KBM-7 (cell line): ENCODE data around the gene UNC93A.
"Not testable (repeated sequence)": the region's sequence is repeated elsewhere in the genome, so short reads cannot be mapped to it uniquely, and the experiment has no call there.

ENCODE experiments used
- DNase-seq: peaks from one replicate; pipeline ENCODE4 v3.0.0-alpha.2; 2015
- in situ Hi-C: fragments of 300-500 bp; cut with MboI; formaldehyde crosslinking; loops from 2 replicates; pipeline ENCODE4 v1.14.3; 2020; ENCODE audit warnings: low sequenced_read_pairs, low pct_unique_long_range_greater_than_20kb, mixed read lengths

UNC93A gene

GRCh38 chr6:167305796-167306195, 14.7 kb downstream of the UNC93A start:
- no peak for DNase-seq
- in situ Hi-C loops, result no loop called here

- in situ Hi-C loops, result no loop called here
- no peak for DNase-seq
These were observed 15.4 kb downstream of the UNC93A start for GRCh38 chr6:167306401-167306998.

DNA sequence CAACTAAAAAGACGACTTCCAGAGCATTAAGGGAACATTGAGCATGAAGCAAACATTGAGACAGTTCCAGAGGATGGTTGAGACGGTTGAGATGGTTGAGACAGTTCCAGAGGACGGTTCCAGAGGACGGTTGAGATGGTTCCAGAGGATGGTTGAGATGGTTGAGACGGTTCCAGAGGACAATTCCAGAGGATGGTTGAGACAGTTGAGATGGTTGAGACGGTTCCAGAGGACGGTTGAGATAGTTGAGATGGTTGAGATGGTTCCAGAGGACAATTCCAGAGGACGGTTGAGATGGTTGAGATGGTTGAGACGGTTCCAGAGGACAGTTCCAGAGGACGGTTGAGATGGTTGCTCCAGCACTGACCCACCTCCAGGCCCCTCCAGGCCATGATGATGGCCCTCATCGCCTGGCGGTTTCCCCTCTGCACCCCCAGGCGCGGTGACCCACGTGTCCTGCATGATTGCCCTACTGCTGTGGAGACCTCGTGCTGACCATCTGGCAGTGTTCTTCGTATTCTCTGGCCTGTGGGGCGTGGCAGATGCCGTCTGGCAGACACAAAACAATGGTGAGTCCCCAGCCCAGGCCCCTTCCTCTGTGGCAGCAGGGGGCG, 16.3 kb downstream of the UNC93A start:
- no peak for DNase-seq
- in situ Hi-C loops, result no loop called here

DNA sequence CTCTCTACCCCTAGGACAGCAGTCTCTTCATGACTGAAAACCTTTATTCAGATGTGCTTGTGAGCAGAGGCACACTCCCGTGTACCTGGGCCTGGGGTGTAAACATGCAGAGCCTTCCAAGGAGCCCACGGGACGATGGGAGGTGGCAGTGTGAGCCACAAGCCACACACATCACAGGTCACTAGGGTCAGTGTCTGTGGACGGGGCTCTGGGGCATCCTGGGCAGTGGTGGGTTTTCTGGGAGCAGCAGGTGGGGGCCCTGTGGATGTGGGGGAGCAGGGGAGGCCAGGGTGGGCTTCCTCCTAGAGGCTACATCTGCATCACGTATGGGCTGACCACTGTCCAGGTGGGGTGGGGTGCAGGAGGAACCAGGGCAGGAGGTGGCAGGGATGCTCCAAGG, 17.1 kb downstream of the UNC93A start:
- no peak for DNase-seq
- in situ Hi-C loops, result no loop called here

DNA sequence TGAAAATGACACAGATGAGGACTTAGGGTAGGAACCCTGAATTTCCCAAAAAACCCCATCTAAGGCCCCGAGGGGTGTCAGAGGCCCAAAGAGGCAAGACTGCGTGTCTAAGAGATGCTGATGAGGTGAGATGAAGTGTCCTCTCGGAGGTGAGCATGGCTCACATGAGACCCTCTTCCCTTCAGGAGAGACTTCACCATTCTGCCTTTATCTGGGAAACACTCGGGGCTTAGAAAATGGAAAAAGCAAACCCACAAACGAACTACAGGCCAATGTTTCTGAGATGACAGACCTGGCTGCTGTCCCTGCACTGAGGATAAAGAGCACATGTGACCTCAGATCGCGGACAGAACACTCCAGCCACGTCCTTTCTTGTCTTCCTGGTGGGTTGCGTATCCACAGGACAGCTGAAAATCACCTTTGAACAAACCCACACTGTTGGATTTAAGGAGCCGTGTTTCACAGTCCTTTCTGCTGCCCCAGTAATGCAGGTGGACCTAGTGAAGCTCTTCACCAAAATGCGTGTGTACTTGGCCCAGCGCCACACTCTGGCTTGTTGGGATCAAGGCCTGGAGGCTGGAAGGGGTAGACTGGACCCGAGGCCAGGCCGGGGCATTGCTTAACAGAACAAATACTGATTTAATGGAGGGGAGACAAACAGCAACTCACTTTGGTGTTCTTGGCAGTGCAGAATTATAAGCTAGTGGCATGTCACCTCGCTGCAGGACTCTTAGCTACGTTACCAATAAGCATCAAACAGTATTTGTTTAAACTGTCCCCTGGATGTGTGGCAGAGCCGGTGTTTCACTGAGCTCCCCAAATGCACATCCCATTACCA, 18.5 kb downstream of the UNC93A start:
- DNase-seq, in situ Hi-C loops: not testable (repeated sequence)

DNA sequence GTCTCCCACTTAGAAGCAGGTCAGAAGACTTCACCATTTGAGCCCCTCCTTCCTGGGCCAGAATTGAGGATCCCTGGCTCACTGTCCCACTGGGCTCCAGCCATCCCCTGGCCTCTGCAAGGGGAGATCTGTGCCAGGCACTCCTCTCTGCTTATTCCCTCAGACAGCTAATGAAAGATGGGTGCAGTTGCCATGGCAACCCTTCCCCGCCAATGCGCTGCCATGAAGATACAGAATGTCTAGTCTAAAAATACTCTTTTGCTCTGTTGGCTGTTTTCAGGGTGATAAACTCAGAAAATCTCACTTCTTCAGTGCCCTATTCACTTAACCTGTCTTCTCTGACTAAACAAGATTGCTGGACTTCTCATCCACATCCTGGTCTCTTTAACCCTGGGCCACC, 20.2 kb downstream of the UNC93A start:
- in situ Hi-C loops, result no loop called here
- no peak for DNase-seq

DNA sequence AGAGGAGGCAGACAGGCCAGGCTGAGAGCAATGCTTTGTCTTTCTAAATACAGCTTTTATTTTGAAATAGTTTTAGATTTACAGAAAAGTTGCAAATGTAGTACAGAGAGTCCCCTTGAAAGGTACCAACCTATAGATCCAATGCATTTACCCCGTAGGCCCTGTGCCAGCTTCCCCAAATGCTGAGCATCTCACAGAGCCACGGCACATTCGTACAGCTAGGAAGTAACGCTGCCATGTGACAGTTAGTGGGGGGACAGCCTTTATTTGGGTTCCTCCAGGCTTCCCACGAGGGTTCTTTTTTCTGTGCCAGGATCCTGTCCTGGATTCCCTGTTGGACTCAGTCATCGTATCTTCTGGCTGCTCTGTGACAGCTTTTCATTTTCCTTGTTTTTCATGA, 20.6 kb downstream of the UNC93A start:
- DNase-seq, in situ Hi-C loops: not testable (repeated sequence)

DNA sequence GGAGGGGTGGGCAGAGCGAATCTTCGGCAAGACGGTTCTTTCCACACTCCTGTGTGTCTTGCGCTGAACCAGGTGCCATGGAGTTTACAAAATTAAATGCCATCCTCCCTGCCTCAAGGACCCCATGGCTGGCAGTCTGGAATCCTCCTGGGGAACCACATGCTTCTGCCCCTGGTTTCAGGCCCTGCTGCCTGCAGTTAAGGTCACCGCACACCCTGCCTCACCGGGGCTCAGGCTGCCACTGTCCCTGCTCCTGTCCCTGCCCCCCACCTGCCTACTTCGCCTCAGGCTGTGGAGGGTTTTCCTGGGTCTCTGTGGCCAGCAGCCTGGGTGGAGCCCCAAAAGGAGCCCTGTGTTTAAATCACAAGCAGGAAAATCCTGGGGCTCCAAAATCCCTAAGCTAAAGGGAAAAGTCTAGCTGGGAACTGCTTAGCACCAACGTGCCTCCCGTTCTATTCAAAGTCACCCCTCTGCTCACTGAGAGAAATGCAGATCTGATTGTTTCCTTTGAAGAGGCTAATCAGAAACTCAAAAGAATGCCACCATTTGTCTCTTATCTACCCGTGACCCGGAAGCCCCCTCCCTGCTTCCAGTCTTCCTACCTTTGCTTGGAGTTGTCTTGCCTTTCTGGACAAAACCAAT, 23.2 kb downstream of the UNC93A start:
- in situ Hi-C loops, result no loop called here
- DNase-seq, result no peak

DNA sequence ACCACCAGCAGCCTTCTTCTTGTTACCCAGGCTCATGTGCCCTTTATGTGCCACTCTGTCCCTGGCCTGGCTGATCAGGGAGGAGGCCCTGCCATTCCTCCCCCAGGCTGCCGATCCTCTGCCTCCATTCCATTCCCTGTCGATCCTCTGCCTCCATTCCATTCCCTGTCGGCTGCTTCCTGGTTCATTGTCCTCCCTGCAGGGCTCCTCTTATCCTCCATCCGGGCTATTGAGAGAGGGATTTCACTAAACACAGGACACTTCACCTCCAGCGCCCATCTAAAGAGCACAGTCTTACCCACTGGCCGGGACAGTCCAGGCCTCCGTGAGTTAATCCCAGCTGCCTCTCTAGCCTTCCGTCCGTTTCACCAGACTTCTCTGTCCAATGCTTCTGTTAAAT, 26.1 kb downstream of the UNC93A start:
- in situ Hi-C loops, result no loop called here
- no peak for DNase-seq

- in situ Hi-C loops, DNase-seq: not testable (repeated sequence)
These were observed 27.2 kb downstream of the UNC93A start for GRCh38 chr6:167318354-167318753.

GRCh38 chr6:167318856-167319255, 27.7 kb downstream of the UNC93A start:
- DNase-seq, in situ Hi-C loops: not testable (repeated sequence)

DNA sequence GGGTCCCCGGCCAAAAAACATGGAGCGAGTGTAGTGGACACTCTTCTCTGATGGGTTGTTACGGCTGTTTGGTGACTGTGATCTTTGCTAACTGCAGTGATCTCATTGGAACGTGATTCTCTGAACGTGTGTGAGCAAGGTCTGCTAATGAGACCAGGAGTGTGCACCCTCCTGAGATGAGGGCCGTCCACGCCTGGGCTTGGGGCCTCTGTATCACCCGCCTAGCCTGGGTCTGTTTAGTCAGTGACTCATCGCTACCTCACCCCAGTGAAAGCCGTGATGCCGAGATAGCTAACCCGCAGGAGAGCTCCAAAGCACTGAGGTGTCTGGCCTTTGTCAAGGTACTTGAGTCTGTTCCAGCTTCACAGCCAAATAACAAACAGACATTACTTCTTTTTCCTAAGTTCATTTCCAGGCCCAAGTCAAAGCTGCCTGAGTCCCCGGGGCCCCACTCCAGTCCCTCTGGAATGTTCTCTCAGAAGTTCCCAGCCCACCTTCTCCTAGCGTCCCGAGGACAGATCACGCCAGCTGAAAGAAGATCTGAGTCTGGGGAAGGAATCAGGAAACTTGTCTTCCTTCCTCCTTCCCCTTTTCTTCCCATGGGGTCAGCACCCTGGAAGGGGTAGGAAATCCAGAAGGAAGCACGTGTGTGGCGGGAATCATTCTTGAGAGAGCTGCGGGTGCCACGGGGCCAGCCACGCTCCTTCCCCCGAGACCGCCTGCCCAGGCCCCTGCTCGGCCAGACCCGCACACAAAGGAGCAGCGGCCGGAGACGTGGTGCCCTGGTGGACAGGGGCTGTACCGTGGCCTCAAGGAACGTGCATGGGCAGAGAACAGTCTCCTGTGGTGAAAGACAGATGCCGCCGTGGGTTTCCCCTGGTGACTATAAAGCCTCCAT, 29.0 kb downstream of the UNC93A start:
- DNase-seq, in situ Hi-C loops: not testable (repeated sequence)

DNA sequence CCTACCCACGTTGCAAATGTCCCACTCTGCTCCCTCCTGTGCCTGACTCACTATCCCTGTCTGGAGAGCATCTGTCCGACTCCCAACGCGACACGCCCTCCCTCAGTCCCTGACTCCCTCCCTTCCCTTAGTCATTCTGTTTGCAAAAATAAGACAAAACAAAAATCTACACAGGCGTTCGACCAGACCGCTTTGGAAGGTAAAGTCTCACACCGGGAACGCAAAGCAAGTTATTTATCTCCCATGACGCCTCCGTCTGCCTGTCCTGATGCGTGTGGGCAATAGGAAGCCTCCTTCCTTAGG, 29.6 kb downstream of the UNC93A start:
- DNase-seq, in situ Hi-C loops: not testable (repeated sequence)

DNA sequence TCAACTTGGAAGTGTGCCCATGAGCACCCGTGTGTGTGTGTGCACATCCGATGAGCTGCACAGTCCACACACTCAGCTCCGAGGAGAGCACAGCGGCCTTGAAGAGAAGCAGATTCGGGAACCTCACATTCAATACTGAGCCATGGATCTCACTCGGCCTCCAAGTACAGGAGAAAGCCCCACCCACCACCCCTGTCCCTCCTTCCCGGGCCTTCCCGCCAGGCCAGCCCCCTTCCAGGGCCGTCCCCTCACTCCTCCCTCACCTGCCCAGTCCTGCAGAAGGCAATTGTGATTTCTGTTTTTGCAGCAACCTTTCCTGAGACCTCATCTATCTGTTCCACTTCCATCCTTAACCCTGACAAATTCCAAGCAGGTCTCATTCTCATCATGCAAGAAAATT, 30.1 kb downstream of the UNC93A start:
- in situ Hi-C loops, DNase-seq: not testable (repeated sequence)

GRCh38 chr6:167323111-167323510, 32.0 kb downstream of the UNC93A start:
- no peak for DNase-seq
- in situ Hi-C loops, result no loop called here

DNA sequence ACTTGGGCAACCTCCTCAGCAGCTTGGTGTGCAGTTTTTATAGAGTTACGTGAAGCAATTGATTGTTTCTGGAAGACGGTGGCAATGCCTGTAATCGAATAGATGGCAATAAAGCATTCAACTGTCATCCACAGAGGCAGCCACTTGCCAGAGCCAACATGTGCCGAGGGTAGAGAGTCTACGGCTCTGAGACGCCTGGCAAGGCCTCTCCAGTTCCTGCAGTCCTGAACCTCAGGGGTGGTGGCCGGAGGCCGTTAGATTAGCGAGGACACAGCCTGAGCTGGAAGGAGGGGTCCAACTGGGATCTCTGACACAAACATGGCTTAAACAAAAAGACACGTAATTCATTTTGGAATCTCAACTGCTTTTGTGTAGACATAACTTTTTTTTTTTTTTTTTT, 33.0 kb downstream of the UNC93A start:
- in situ Hi-C loops, result no loop called here
- DNase-seq, result no peak

DNA sequence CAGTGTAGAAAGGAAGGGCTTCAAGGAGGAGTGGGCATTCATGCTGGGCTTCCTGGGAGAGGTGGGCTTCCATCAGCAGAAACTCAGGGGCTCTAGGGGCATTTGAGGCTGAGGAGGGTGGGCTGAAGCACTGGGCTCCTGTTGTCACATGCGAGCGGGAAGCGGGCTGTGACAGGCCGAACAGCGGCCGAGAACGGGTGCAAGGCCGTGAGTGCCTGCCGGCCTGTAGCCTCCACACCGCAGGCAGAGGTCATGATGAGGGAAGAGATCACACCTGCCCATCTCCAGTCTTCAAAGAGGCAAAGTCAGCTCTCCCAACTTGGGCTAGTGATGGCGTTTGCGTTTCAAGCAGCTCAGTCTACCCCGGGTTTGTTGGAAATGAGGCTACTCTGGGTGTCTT, 34.7 kb downstream of the UNC93A start:
- in situ Hi-C loops, result no loop called here

GRCh38 chr6:167327391-167327790, 36.3 kb downstream of the UNC93A start:
- in situ Hi-C loops, result no loop called here
- no peak for DNase-seq

More for the DNA sequence above, 34.7 kb downstream of the UNC93A start:
- DNase-seq, result no peak

DNA sequence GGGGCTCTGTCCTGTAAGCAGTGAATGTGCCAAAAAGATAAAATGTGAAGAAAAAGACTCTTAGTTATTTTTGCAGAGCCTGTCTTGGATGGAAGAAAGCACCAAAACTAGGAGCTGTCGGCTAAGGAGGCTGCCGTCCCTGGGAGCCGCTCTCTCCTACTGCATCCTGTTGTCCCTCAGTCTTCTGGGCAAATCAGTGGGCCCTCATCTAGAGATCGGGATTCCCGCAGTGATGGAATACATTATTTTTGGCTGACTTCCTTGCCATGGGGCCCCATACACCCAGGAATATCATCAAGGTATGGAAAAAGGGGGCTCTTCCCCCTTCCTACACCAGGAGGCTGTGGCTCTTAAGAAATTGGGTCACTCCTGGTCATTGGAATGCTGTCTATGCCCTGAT, 37.0 kb downstream of the UNC93A start:
- in situ Hi-C loops, result no loop called here
- no peak for DNase-seq
